Neural progenitor cell (in vitro differentiated cells): Measurements from ENCODE around the gene EXOC6B. TPM values are rescaled to one million over a fixed set of nuclear protein-coding genes. Genes with fewer than 3 reads are reported as not detected.

Experiments
- DNase-seq: peaks from one replicate; pipeline ENCODE4 v3.0.0-alpha.2; 2016; ENCODE audit warnings: low spot score
- H2AFZ ChIP-seq: fragments of 200-600 bp; sonication (generic); replicated peaks from 2 replicates; pipeline ENCODE4 v1.6.1; 2016; ENCODE audit warnings: antibody characterized with exemption
- H3F3A ChIP-seq: fragments of 200-600 bp; sonication (generic); 2 replicates; pipeline ENCODE4 v1.6.1; 2016; ENCODE audit warnings: antibody characterized with exemption, low read depth
- H3K27ac ChIP-seq: fragments of 200-600 bp; sonication (generic); 2 replicates; pipeline ENCODE4 v1.5.1; 2016; ENCODE audit warnings: mild to moderate bottlenecking
- H3K27me3 ChIP-seq: fragments of 200-600 bp; sonication (generic); 2 replicates; pipeline ENCODE4 v1.6.1; 2016; ENCODE audit warnings: mild to moderate bottlenecking, moderate library complexity
- H3K36me3 ChIP-seq: fragments of 200-600 bp; sonication (generic); 2 replicates; pipeline ENCODE4 v1.5.1; 2016
- H3K4me1 ChIP-seq: fragments of 200-600 bp; sonication (generic); 2 replicates; pipeline ENCODE4 v1.6.1; 2016; ENCODE audit warnings: mixed run types
- H3K4me2 ChIP-seq: fragments of 200-600 bp; sonication (generic); 2 replicates; pipeline ENCODE4 v1.6.1; 2016
- H3K4me3 ChIP-seq: fragments of 200-600 bp; sonication (generic); 2 replicates; pipeline ENCODE4 v1.5.1; 2016
- H3K79me2 ChIP-seq: fragments of 200-600 bp; sonication (generic); 2 replicates; pipeline ENCODE4 v1.6.1; 2016; ENCODE audit warnings: low read depth
- H3K9ac ChIP-seq: fragments of 200-600 bp; sonication (generic); 2 replicates; pipeline ENCODE4 v1.6.1; 2016
- H3K9me3 ChIP-seq: fragments of 200-600 bp; sonication (generic); 2 replicates; pipeline ENCODE4 v1.5.1; 2016; ENCODE audit warnings: low read depth
- H4K20me1 ChIP-seq: fragments of 200-600 bp; sonication (generic); 2 replicates; pipeline ENCODE4 v1.6.1; 2016; ENCODE audit warnings: low read depth
- H3K27ac Mint-ChIP-seq: 3 replicates; pipeline ENCODE4 v1.8.0; 2021; ENCODE audit warnings: mixed read lengths
- H3K27me3 Mint-ChIP-seq: 2 replicates; pipeline ENCODE4 v1.8.0; 2022; ENCODE audit warnings: low read depth, mild to moderate bottlenecking, inconsistent platforms, moderate library complexity, mixed read lengths; ENCODE audit not compliant: insufficient read depth
- H3K36me3 Mint-ChIP-seq: 3 replicates; pipeline ENCODE4 v1.8.0; 2021; ENCODE audit warnings: mixed read lengths
- H3K4me1 Mint-ChIP-seq: 3 replicates; pipeline ENCODE4 v1.8.0; 2021; ENCODE audit warnings: mixed read lengths
- H3K4me3 Mint-ChIP-seq: 3 replicates; pipeline ENCODE4 v1.8.0; 2021; ENCODE audit warnings: mild to moderate bottlenecking, moderate library complexity, mixed read lengths
- H3K9me3 Mint-ChIP-seq: 3 replicates; pipeline ENCODE4 v1.8.0; 2020; ENCODE audit warnings: mixed read lengths
- CTCF ChIP-seq: fragments of 200-600 bp; sonication (generic); IDR thresholded peaks from 2 replicates; pipeline ENCODE4 v1.5.1; 2017; ENCODE audit warnings: antibody characterized with exemption, mild to moderate bottlenecking
- EZH2 ChIP-seq: fragments of 200-600 bp; sonication (generic); IDR thresholded peaks from 2 replicates; pipeline ENCODE4 v1.6.1; 2017; ENCODE audit warnings: antibody characterized with exemption, mild to moderate bottlenecking, moderate library complexity
- EZH2phosphoT487 ChIP-seq: fragments of 200-600 bp; sonication (generic); IDR thresholded peaks from 2 replicates; pipeline ENCODE4 v1.6.1; 2017; ENCODE audit warnings: antibody characterized with exemption
- total RNA-seq: library from RNA; depleted of rRNA; stranded (reverse); fragments of >200 nt; gene quantifications from 2 replicates; pipeline ENCODE4 v1.2.3, GENCODE V29; 2015; ENCODE audit warnings: low replicate concordance

Gene EXOC6B
- total RNA-seq, 1 donor from 2014 or later: 41.2 TPM

- peaks cover 7% of the 10 kb centered on the region for H3K4me1 Mint-ChIP-seq
Measured at GRCh38 chr2:72833084-72833714, 7.4 kb upstream of the EXOC6B start.

GRCh38 chr2:72830273-72830672, 4.4 kb upstream of the EXOC6B start:
- H3K9ac ChIP-seq: no peak overlapping the region
- no peaks in the 10 kb centered on the region for H3F3A ChIP-seq
- H3K4me1 ChIP-seq: no peaks in the 10 kb centered on the region
- no peaks in the 10 kb centered on the region for H3K27me3 ChIP-seq
- no peak overlapping the region for H3K4me3 ChIP-seq
- H3K9me3 Mint-ChIP-seq: no peaks in the 10 kb centered on the region
- H3K4me3 Mint-ChIP-seq: no peak overlapping the region
- H3K79me2 ChIP-seq: peaks cover under 1% of the 10 kb centered on the region
- H3K9me3 ChIP-seq: no peaks in the 10 kb centered on the region
- no peaks in the 10 kb centered on the region for H3K36me3 ChIP-seq
- H3K27ac ChIP-seq: no peak overlapping the region
- no peak overlapping the region for H3K27ac Mint-ChIP-seq
- no peaks in the 10 kb centered on the region for H3K36me3 Mint-ChIP-seq
- H3K4me1 Mint-ChIP-seq: peaks cover 12% of the 10 kb centered on the region
- H3K4me2 ChIP-seq: no peak overlapping the region
- H3K27me3 Mint-ChIP-seq: peaks cover 2% of the 10 kb centered on the region
- no peak overlapping the region for H2AFZ ChIP-seq
- TF ChIP-seq EZH2 (no peak), EZH2phosphoT487 (no peak), CTCF (no peak)
- no peak for DNase-seq
- H4K20me1 ChIP-seq: no peaks in the 10 kb centered on the region

More at GRCh38 chr2:72833084-72833714, 7.4 kb upstream of the EXOC6B start:
- Histone ChIP-seq H3F3A (no peaks in the 10 kb centered on the region), H2AFZ (no peak overlapping the region), H3K9me3 (no peaks in the 10 kb centered on the region), H3K4me1 (no peaks in the 10 kb centered on the region), H3K27me3 (no peaks in the 10 kb centered on the region), H3K27ac (no peak overlapping the region), H3K4me3 (no peak overlapping the region), H3K79me2 (no peaks in the 10 kb centered on the region), H3K36me3 (no peaks in the 10 kb centered on the region), H4K20me1 (no peaks in the 10 kb centered on the region), H3K9ac (no peak overlapping the region), H3K4me2 (no peak overlapping the region)
- H3K36me3 Mint-ChIP-seq: no peaks in the 10 kb centered on the region
- H3K4me3 Mint-ChIP-seq: no peak overlapping the region
- H3K27ac Mint-ChIP-seq: no peak overlapping the region
- no peaks in the 10 kb centered on the region for H3K27me3 Mint-ChIP-seq
- H3K9me3 Mint-ChIP-seq: no peaks in the 10 kb centered on the region
- no peak for DNase-seq
- no peak for TF ChIP-seq EZH2

- Mint-ChIP-seq H3K4me3 (no peak overlapping the region), H3K27me3 (peaks cover 2% of the 10 kb centered on the region), H3K36me3 (no peaks in the 10 kb centered on the region), H3K9me3 (no peaks in the 10 kb centered on the region), H3K27ac (no peak overlapping the region), H3K4me1 (peaks cover 22% of the 10 kb centered on the region)
- no peaks in the 10 kb centered on the region for H4K20me1 ChIP-seq
- no peak overlapping the region for H3K4me2 ChIP-seq
- H2AFZ ChIP-seq: no peak overlapping the region
- peaks cover 10% of the 10 kb centered on the region for H3K4me1 ChIP-seq
- H3K9me3 ChIP-seq: no peaks in the 10 kb centered on the region
- DNase-seq: no peak
- no peaks in the 10 kb centered on the region for H3F3A ChIP-seq
- no peak overlapping the region for H3K9ac ChIP-seq
- H3K4me3 ChIP-seq: no peak overlapping the region
- no peak overlapping the region for H3K27ac ChIP-seq
- no peaks in the 10 kb centered on the region for H3K27me3 ChIP-seq
- no peaks in the 10 kb centered on the region for H3K36me3 ChIP-seq
- no peak for TF ChIP-seq EZH2phosphoT487
- TF ChIP-seq EZH2: no peak
- no peak for TF ChIP-seq CTCF
- peaks cover 14% of the 10 kb centered on the region for H3K79me2 ChIP-seq
Measured at GRCh38 chr2:72828840-72829507, 3.1 kb upstream of the EXOC6B start.
